GM08714 (cell line): ENCODE data around the gene USF2.

Experiments used
- H3K4me3 ChIP-seq: fragments of 200-500 bp; sonication (Bioruptor generic); 2 replicates; pipeline ENCODE4 v1.5.1; 2014; ENCODE audit warnings: mild to moderate bottlenecking, low read length, inconsistent platforms
- ZNF274 ChIP-seq: IDR thresholded peaks from 2 replicates; pipeline ENCODE4 v1.6.1; 2012; ENCODE audit warnings: mild to moderate bottlenecking, low read depth, low read length

Gene USF2

GRCh38 chr19:35303357-35303915 lies 34.7 kb downstream of the USF2 start:
- no peak for TF ChIP-seq ZNF274
- no peak overlapping the region for H3K4me3 ChIP-seq

DNA sequence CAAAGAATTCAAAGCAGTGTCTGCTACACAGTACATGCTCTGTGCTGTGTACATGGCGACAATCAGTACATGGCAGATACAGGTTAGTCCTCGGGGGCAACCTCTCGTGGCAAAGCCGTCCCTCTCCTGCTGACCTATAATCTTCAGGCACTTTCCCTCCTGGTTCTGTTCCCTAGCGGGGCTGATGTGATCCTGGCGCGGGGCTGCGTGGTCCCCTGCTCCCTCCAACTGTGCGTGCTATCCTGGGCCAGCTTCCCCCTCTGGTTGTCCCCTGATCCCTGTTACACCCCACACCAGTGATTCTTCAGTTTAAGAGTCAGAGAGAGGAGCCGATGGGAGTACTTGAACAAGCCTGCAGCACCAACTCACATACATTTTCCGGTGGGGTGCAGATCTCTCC lies 35.3 kb downstream of the USF2 start:
- H3K4me3 ChIP-seq, result no peak overlapping the region
- TF ChIP-seq ZNF274, result no peak

- no peak overlapping the region for H3K4me3 ChIP-seq
- no peak for TF ChIP-seq ZNF274
Observed at GRCh38 chr19:35305181-35305580, 36.4 kb downstream of the USF2 start.

- no peak overlapping the region for H3K4me3 ChIP-seq
- no peak for TF ChIP-seq ZNF274
Observed at GRCh38 chr19:35306473-35307246, 37.9 kb downstream of the USF2 start.

DNA sequence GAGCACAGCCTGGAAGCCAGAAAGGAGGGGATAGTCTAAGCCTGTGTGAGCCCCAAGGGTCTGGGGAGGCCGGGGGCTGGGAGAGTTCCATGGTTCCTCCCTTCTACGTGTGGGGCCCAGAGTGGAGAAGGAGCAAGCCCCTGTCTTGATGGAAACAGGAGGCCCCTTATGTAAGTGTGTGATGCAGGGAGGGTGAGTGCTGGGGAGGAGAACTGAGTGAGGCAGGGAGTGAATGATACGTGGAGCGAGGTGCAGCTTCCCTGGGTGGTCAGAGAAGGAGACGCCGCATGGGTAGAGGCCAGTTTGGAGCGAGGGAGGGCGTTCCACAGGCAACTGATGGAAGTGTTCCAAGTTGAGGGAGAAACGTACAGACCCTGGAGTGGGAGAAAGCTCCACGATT lies 39.2 kb downstream of the USF2 start:
- H3K4me3 ChIP-seq, result no peak overlapping the region
- no peak for TF ChIP-seq ZNF274

DNA sequence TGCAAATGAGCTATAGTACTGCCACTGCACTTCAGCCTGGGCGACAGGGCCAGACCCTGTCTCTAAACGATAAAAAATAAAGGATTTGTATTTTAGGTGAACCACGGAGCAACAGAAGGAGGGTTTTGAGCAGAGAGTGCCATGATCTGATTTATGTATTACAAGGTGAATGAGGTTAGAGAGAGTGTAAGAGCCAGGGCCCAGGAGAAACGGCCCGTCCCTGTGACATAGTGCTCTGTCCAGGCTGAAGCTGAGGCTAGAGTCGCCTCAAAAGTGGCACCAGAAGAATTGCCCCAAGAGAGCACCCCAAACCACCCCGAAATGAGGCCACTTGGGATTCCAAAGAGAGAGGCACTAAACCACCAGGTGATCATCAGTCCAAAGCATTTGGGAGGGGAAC lies 40.1 kb downstream of the USF2 start:
- H3K4me3 ChIP-seq, result no peak overlapping the region
- TF ChIP-seq ZNF274, result no peak

DNA sequence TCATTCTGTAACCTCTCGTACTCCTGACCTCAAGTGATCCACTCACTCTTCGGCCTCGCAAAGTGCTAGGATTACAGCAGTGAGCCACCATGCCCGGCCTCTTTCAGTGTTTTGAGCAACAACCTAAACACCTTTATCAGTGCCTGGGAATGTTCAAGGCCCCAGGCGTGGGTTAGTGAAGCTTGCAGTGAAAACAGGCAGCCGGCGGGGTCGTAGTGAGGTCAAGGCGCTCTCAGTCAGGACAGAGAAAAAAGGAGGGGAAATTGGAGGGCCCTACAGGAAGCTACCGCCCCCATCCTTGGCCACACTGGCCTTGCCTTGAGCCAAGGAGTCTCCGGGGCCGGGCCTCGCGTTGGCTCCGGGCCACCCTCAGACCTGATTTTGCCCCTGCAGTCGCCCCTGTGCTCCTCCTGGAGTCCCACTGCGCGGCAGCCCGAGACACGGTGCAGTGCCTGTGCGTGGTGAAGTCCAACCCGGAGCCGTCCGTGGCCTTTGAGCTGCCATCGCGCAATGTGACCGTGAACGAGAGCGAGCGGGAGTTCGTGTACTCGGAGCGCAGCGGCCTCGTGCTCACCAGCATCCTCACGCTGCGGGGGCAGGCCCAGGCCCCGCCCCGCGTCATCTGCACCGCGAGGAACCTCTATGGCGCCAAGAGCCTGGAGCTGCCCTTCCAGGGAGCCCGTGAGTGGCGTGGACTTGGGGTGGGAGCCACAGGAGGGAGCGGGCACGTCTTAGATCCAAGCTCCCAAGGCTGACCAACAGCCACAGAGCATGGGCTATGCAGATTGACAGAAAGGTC lies 40.9 kb downstream of the USF2 start:
- TF ChIP-seq ZNF274, result no peak
- H3K4me3 ChIP-seq, result no peak overlapping the region

DNA sequence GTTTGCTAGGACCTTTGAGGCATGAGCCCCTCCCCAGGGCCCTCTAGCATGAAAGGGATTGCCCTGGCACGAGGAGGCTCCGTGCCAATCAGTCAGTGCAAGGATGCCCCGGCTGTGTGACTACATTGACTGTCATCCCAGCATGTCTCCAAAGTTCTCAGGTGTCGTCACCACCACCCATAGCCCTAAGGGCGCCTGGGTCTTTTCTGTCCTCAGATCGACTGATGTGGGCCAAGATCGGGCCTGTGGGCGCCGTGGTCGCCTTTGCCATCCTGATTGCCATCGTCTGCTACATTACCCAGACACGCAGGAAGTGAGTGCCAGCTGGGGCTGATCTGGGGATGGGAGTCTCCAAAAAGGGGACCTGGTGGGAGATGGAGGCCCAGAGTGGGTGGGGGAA lies 41.6 kb downstream of the USF2 start:
- no peak overlapping the region for H3K4me3 ChIP-seq
- TF ChIP-seq ZNF274, result no peak

- TF ChIP-seq ZNF274, result no peak
- H3K4me3 ChIP-seq, result no peak overlapping the region
Observed at GRCh38 chr19:35310811-35311465, 42.2 kb downstream of the USF2 start.

GRCh38 chr19:35311901-35312665 lies 43.3 kb downstream of the USF2 start:
- no peak for TF ChIP-seq ZNF274
- H3K4me3 ChIP-seq, result no peak overlapping the region

DNA sequence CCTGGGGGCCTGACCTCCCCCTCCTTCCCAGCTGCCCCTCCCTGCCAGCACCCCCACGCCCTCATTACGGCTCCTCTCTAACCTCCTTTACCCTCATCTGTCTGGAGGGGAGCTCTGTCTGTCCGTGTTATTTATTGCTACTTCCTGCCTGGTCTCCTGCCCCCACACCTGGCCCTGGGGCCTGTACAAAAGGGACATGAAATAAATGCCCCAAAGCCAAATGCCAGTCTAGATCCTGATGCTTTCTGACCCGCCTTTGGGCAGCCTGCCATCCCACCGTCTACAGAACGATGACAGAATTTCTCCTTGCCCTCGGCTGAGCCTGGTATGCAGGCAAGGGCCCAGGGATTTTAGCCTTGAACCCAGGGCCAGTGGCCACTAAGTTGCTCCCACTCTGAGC lies 44.8 kb downstream of the USF2 start:
- no peak for TF ChIP-seq ZNF274
- no peak overlapping the region for H3K4me3 ChIP-seq

DNA sequence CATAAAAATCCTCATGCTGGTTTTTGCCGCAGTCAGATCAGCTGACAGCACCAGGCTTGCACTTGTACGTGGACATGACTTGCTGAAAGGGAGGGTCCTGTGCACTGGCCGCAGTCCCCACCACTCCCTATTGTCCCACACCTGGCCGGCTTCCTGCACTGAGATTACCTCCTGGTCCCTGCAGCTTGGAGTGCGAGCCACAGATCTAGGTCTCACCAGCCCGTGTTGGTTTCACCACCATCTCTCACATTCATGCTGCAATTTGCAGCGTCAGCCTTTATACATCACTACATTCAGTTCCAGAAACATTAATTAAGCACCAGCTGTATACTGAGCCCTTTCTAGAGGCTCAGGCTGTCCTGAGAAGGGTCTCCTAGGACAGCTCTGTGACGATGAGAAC lies 45.3 kb downstream of the USF2 start:
- TF ChIP-seq ZNF274, result no peak
- H3K4me3 ChIP-seq, result no peak overlapping the region

GRCh38 chr19:35314858-35315470 lies 46.2 kb downstream of the USF2 start:
- no peak for TF ChIP-seq ZNF274
- no peak overlapping the region for H3K4me3 ChIP-seq
